Body of pancreas (tissue), 4 donors: ENCODE measurements around the gene RNF215. TPM values are rescaled to one million over a fixed set of nuclear protein-coding genes. Genes with fewer than 3 reads are reported as not detected.

Experiments
- ATAC-seq: fragments of 150-250 bp; one replicate; pipeline ENCODE4 v1.9.1; 2016
- DNase-seq, 4 donors: peaks; one replicate each; pipeline ENCODE4 v3.0.0-alpha.2; 2019
- H3K27ac ChIP-seq, 4 donors: fragments of 200-600 bp; sonication (generic); 1 replicate in 3 of 4; 2 replicates in 1 of 4; pipeline versions ENCODE4 v1.5.1 to v1.6.1; 2016 to 2019; ENCODE audit warnings: mild to moderate bottlenecking in 1 of 4, mixed read lengths in 1 of 4, moderate library complexity in 1 of 4
- H3K27me3 ChIP-seq, 2 donors: fragments of 200-600 bp; sonication (generic); one replicate each; pipeline ENCODE4 v1.6.0; 2016; ENCODE audit warnings: mild to moderate bottlenecking in 1 of 2
- H3K36me3 ChIP-seq, 2 donors: fragments of 200-600 bp; sonication (generic); replicated peaks in 1 of 2; 2 replicates each; pipeline ENCODE4 v1.5.1; 2016; ENCODE audit warnings: low read depth in 2 of 2; ENCODE audit not compliant: insufficient read depth in 1 of 2
- H3K4me1 ChIP-seq: fragments of 200-600 bp; sonication (generic); one replicate; pipeline ENCODE4 v1.6.0; 2016
- H3K4me3 ChIP-seq, 2 donors: fragments of 200-600 bp; sonication (generic); 1 replicate in 1 of 2; 2 replicates in 1 of 2; pipeline ENCODE4 v1.5.1; 2016 to 2019
- H3K9me3 ChIP-seq, 3 donors: fragments of 200-600 bp; sonication (generic); 1 replicate in 2 of 3; 2 replicates in 1 of 3; pipeline ENCODE4 v1.5.1; 2016
- CTCF ChIP-seq, 7 experiments: fragments of 450-650 bp in 4 of 7; fragments of 200-600 bp in 3 of 7; sonication (generic) in 3 of 7; IDR thresholded peaks; one replicate each; pipeline ENCODE4 v1.5.1; 2016 to 2019; ENCODE audit warnings: antibody characterized with exemption in 7 of 7
- POLR2A ChIP-seq, 3 donors: fragments of 450-650 bp; IDR thresholded peaks; one replicate each; pipeline ENCODE4 v1.6.1; 2016; ENCODE audit warnings: antibody characterized with exemption in 3 of 3, mild to moderate bottlenecking in 2 of 3
- WGBS, 2 donors: methylation state at CpG; one replicate each; pipeline ENCODE4 v1.1.5; 2017; 5-methylcytosine and 5-hydroxymethylcytosine counted together
- intact Hi-C: fragments of 100-400 bp; cut with DNase I; formaldehyde crosslinking; loops from one replicate; pipeline ENCODE4 v1.15.1; 2023
- total RNA-seq, 2 donors: library from RNA; depleted of rRNA; stranded (reverse); fragments of >200 nt; gene quantifications; one replicate each; pipeline ENCODE4 v1.1.0, GENCODE V29; 2016

Gene RNF215
- total RNA-seq, 2 donors from 2014 or later: 13.8 to 14.0 TPM

GRCh38 chr22:30356449-30357235 lies 30.6 kb downstream of the RNF215 start, which contains the start of the genes CCDC157 and SF3A1:
TSS of gene CCDC157 (plus strand) at chr22:30357007. CDS start at chr22:30366001, 8,994 bp downstream.
TSS of gene SF3A1 (minus strand) at chr22:30356894. CDS start at chr22:30356792, 102 bp downstream.
- peak within 1 kb of the TSS; percentile 75 to 77 for H3K4me3 ChIP-seq
- DNase-seq: peak; percentile 86 to 90 (median 89)
- intact Hi-C loops: no loop called here
- peaks cover 42% of the 10 kb centered on the region for H3K4me1 ChIP-seq
- TF ChIP-seq CTCF (IDR thresholded peaks at IDR 0.05) (peak in 1 of 7 experiments; percentile 4), POLR2A (IDR thresholded peaks at IDR 0.05) (peak; percentile 91 to 94 (median 92))
- peaks cover 0 to 10% of the 10 kb centered on the region in 2 donors for H3K36me3 ChIP-seq
- H3K27ac ChIP-seq: peak within 1 kb of the TSS; percentile 97 to 99 (median 98)
- 0% methylated on average over 29 to 68 of the region's 91 CpGs for WGBS, 2 donors
- no peaks in the 10 kb centered on the region for H3K9me3 ChIP-seq
- H3K27me3 ChIP-seq: no peaks in the 10 kb centered on the region
- ATAC-seq: peak; percentile 98

GRCh38 chr22:30354644-30355043 lies 32.6 kb downstream of the RNF215 start:
- H3K27me3 ChIP-seq: no peaks in the 10 kb centered on the region
- WGBS, 2 donors: 25 to 30% methylated on average over 5 of the region's 5 CpGs
- no peak overlapping the region for H3K27ac ChIP-seq
- ATAC-seq (no peak), DNase-seq (no peak)
- peaks cover 42% of the 10 kb centered on the region for H3K4me1 ChIP-seq
- H3K9me3 ChIP-seq: no peaks in the 10 kb centered on the region
- no peak overlapping the region for H3K4me3 ChIP-seq
- intact Hi-C loops: no loop called here
- TF ChIP-seq POLR2A (IDR thresholded peaks at IDR 0.05): no peak
- H3K36me3 ChIP-seq: peaks cover 0 to 20% of the 10 kb centered on the region in 2 donors

GRCh38 chr22:30351226-30351625 lies 36.0 kb downstream of the RNF215 start:
- no peak for ATAC-seq
- no peak for DNase-seq
- H3K4me3 ChIP-seq: no peak overlapping the region
- H3K36me3 ChIP-seq: peaks cover 0 to 20% of the 10 kb centered on the region in 2 donors
- H3K27me3 ChIP-seq: no peaks in the 10 kb centered on the region
- intact Hi-C loops: no loop called here
- no peak for TF ChIP-seq POLR2A (IDR thresholded peaks at IDR 0.05)
- TF ChIP-seq CTCF (IDR thresholded peaks at IDR 0.05): no peak
- no peaks in the 10 kb centered on the region for H3K9me3 ChIP-seq
- WGBS, 2 donors: 91 to 99% methylated on average over 3 of the region's 3 CpGs
- H3K27ac ChIP-seq: no peak overlapping the region
- peaks cover 31% of the 10 kb centered on the region for H3K4me1 ChIP-seq

GRCh38 chr22:30348809-30349208 lies 38.4 kb downstream of the RNF215 start:
- intact Hi-C loops: no loop called here
- TF ChIP-seq POLR2A (IDR thresholded peaks at IDR 0.05) (no peak), CTCF (IDR thresholded peaks at IDR 0.05) (no peak)
- no peaks in the 10 kb centered on the region for H3K27me3 ChIP-seq
- DNase-seq (no peak), ATAC-seq (no peak)
- no peaks in the 10 kb centered on the region for H3K9me3 ChIP-seq
- WGBS, 2 donors: 89 to 90% methylated on average over 4 of the region's 4 CpGs
- peaks cover 18 to 43% of the 10 kb centered on the region in 2 donors for H3K36me3 ChIP-seq
- H3K27ac ChIP-seq: no peak overlapping the region
- H3K4me3 ChIP-seq: no peak overlapping the region
- peaks cover 8% of the 10 kb centered on the region for H3K4me1 ChIP-seq

GRCh38 chr22:30348404-30348803 lies 38.8 kb downstream of the RNF215 start:
- Histone ChIP-seq H3K36me3 (peaks cover 19 to 47% of the 10 kb centered on the region in 2 donors), H3K27ac (no peak overlapping the region), H3K4me3 (no peak overlapping the region), H3K4me1 (peaks cover 4% of the 10 kb centered on the region), H3K27me3 (no peaks in the 10 kb centered on the region), H3K9me3 (no peaks in the 10 kb centered on the region)
- intact Hi-C loops: no loop called here
- TF ChIP-seq CTCF (IDR thresholded peaks at IDR 0.05) (no peak), POLR2A (IDR thresholded peaks at IDR 0.05) (no peak)
- 84 to 92% methylated on average over 4 of the region's 4 CpGs for WGBS, 2 donors
- ATAC-seq: no peak
- DNase-seq: no peak
